Endothelial cell of umbilical vein (primary cell): ENCODE results near the gene MRPL17. TPM values are rescaled to one million over a fixed set of nuclear protein-coding genes. Genes with fewer than 3 reads are reported as not detected.

Experiments
- BruUV-seq: library from RNA; stranded (reverse); fragments of 400-500 nt; replicated peaks from 2 replicates; lab custom pipeline; 2021; lab: Mats Ljungman, UMichigan
- CTCF ChIA-PET: fragments of 300-600, 350-600 bp; sonication (Branson Sonifier 250); formaldehyde crosslinking; loops from one replicate; lab custom pipeline; 2021; ENCODE audit warnings: antibody characterized with exemption, inconsistent platforms; lab: Charles Lee
- POLR2A ChIA-PET: fragments of 300-600, 350-600 bp; sonication (Branson Sonifier 250); formaldehyde crosslinking; loops from one replicate; lab custom pipeline; 2021; ENCODE audit warnings: antibody characterized with exemption, inconsistent platforms; lab: Charles Lee
- DNase-seq: peaks from one replicate; pipeline ENCODE4 v3.0.0-alpha.2; 2011; ENCODE audit warnings: low read depth, low spot score
- FAIRE-seq: peaks from 2 replicates; lab custom pipeline; 2011; peaks lifted over from hg19 to GRCh38; lab: Jason Lieb, UNC
- H2AFZ ChIP-seq: 2 replicates; pipeline ENCODE4 v1.6.0; 2012; ENCODE audit warnings: low read depth, low read length, control low read depth, inconsistent platforms
- H3K27ac ChIP-seq: 2 replicates; pipeline ENCODE4 v1.5.1; 2011; ENCODE audit warnings: low read depth, mild to moderate bottlenecking, control low read depth, low read length, moderate library complexity; ENCODE audit not compliant: insufficient read depth
- H3K27me3 ChIP-seq, 2 experiments: 2 replicates each; pipeline versions ENCODE4 v1.6.0 to v1.6.1; 2011; ENCODE audit warnings: low read length in 2 of 2, mixed read lengths in 1 of 2; ENCODE audit not compliant: control insufficient read depth in 2 of 2, insufficient read depth in 2 of 2
- H3K36me3 ChIP-seq, 2 experiments: 2 replicates in 1 of 2; 3 replicates in 1 of 2; pipeline ENCODE4 v1.5.1; 2011; ENCODE audit warnings: low read length in 2 of 2, mild to moderate bottlenecking in 1 of 2, moderate library complexity in 1 of 2; ENCODE audit not compliant: control insufficient read depth in 2 of 2, insufficient read depth in 2 of 2; ENCODE audit errors: extremely low read depth in 1 of 2
- H3K4me1 ChIP-seq: 3 replicates; pipeline ENCODE4 v1.5.1; 2011; ENCODE audit warnings: mild to moderate bottlenecking, low read length; ENCODE audit not compliant: control insufficient read depth, insufficient read depth; ENCODE audit errors: extremely low read depth
- H3K4me2 ChIP-seq: 2 replicates; pipeline ENCODE4 v1.6.1; 2011; ENCODE audit warnings: low read length, control low read depth, mixed read lengths; ENCODE audit not compliant: insufficient read depth
- H3K4me3 ChIP-seq, 3 experiments: fragments of 200-600 bp in 1 of 3; sonication (generic), shearing (Covaris generic) in 1 of 3; replicated peaks in 1 of 3; 2 replicates each; pipeline ENCODE4 v1.5.1; 2011 to 2016; ENCODE audit warnings: control low read depth in 3 of 3, low read length in 3 of 3, mild to moderate bottlenecking in 2 of 3, inconsistent platforms in 1 of 3, low read depth in 1 of 3, moderate library complexity in 1 of 3; ENCODE audit not compliant: insufficient read depth in 1 of 3
- H3K79me2 ChIP-seq: 2 replicates; pipeline ENCODE4 v1.6.0; 2012; ENCODE audit warnings: low read length, inconsistent platforms; ENCODE audit not compliant: control insufficient read depth, insufficient read depth
- H3K9ac ChIP-seq: replicated peaks from 2 replicates; pipeline ENCODE3; 2011; ENCODE audit warnings: low read length, control low read depth; ENCODE audit not compliant: insufficient read depth; ENCODE audit errors: extremely low read depth
- H3K9me1 ChIP-seq: replicated peaks from 3 replicates; pipeline ENCODE4 v1.6.0; 2011; ENCODE audit warnings: mild to moderate bottlenecking, low read length; ENCODE audit not compliant: control insufficient read depth, insufficient read depth; ENCODE audit errors: extremely low read depth
- H3K9me3 ChIP-seq: replicated peaks from 2 replicates; pipeline ENCODE4 v1.5.1; 2012; ENCODE audit warnings: low read length, inconsistent platforms; ENCODE audit not compliant: control insufficient read depth, insufficient read depth
- H4K20me1 ChIP-seq: replicated peaks from 2 replicates; pipeline ENCODE3; 2011; ENCODE audit warnings: mild to moderate bottlenecking, low read length; ENCODE audit not compliant: control insufficient read depth, insufficient read depth; ENCODE audit errors: extremely low read depth
- FOS ChIP-seq: IDR thresholded peaks from 2 replicates; pipeline ENCODE4 v1.6.1; 2011; ENCODE audit warnings: mild to moderate bottlenecking, low read length, moderate library complexity, borderline replicate concordance; ENCODE audit not compliant: insufficient read depth
- GATA2 ChIP-seq: IDR thresholded peaks from 2 replicates; pipeline ENCODE4 v1.7.0; 2011; ENCODE audit warnings: low read depth, mild to moderate bottlenecking, moderate library complexity, mixed read lengths, low read length; ENCODE audit not compliant: insufficient read length, insufficient read depth
- POLR2AphosphoS5 ChIP-seq: IDR thresholded peaks from 2 replicates; pipeline ENCODE4 v1.6.1; 2012; ENCODE audit warnings: low read depth, mild to moderate bottlenecking, control low read depth, low read length, moderate library complexity; ENCODE audit not compliant: insufficient read depth
- dilution Hi-C: fragments of 300-500 bp; cut with MboI; formaldehyde crosslinking; loops from one replicate; pipeline ENCODE4 v1.15.0; 2019; ENCODE audit warnings: low sequenced_read_pairs; ENCODE audit not compliant: extremely low pct_ligation_motif_present
- intact Hi-C: fragments of 100-400 bp; cut with micrococcal nuclease; formaldehyde crosslinking; loops from one replicate; pipeline ENCODE4 v1.10.0; 2022
- polyA plus RNA-seq, 4 experiments: library from polyadenylated mRNA; depleted of rRNA in 3 of 4; stranded (reverse) in 3 of 4; unstranded in 1 of 4; fragments of >200 nt; gene quantifications; 2 replicates each; pipeline versions ENCODE4 v1.2.1 to v1.2.3, GENCODE V29; 2011 to 2012; ENCODE audit warnings: missing spikeins in 1 of 4
- total RNA-seq: library from RNA; stranded (reverse); gene quantifications from 2 replicates; pipeline ENCODE4 v1.2.3, GENCODE V29; 2021
- TF ChIP-seq, protein P1 (sequence below), 2 donors: IDR thresholded peaks; 1 replicate in 1 of 2; 2 replicates in 1 of 2; pipeline ENCODE4 v1.5.1; 2011; ENCODE audit warnings: low read length in 2 of 2, mild to moderate bottlenecking in 2 of 2, moderate library complexity in 2 of 2, control low read depth in 1 of 2, inconsistent platforms in 1 of 2, low read depth in 1 of 2; ENCODE audit not compliant: insufficient read depth in 1 of 2; ENCODE audit errors: extremely low read depth in 1 of 2

The MRPL17 gene
- total and polyA plus RNA-seq, 2 donors (not counting 3 experiments of a cell fraction or from before 2014, with no cell fraction given): 67.6 to 87.2 TPM

DNA sequence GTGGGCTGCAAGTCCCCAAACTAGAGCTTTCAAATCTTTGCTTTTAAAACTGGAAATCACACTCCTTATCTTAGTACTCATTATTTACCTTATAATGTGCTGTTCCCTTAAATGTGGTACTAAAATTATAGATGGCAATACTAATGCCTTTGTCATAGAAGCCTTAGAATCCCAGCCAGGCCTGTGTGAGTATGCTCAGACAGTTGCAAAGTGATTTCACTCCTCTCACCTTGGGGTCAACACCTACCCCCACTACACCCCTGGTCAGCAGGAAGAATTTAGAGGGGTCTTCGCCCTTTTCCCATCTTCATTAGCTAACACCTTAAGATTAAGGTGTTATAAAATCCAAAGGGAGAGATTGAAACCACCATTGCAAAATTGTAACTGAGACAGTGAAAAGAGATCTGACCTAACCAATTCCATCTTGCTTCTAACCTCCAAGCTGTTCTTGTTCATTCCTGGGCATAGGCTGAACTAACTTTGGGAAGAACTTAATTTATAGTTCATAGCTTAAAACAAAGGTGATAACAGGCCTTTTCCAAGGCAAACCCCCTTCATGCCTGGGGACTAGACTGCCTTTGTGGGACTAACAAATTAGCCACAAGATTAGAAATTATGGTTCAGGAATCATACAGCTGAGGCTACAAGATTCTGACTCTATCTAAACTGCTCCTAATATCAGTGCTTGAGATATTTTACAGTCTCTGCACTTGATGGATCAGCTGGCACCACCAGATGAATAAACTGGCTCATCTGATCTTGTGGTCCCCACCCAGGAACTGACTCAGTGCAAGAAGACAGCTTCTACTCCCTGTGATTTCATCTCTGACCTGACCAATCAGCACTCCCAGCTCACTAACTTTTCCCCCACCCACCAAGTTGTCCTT, 10.4 kb upstream of the MRPL17 start:
- FAIRE-seq (peak; percentile 66), DNase-seq (peak; percentile 33)
- Histone ChIP-seq H3K4me3 (no peak overlapping the region), H3K4me1 (peaks cover 31% of the 10 kb centered on the region), H3K9me1 (no peaks in the 10 kb centered on the region), H3K27me3 (no peaks in the 10 kb centered on the region), H3K9me3 (no peaks in the 10 kb centered on the region), H3K79me2 (no peaks in the 10 kb centered on the region), H3K9ac (no peak overlapping the region), H4K20me1 (no peaks in the 10 kb centered on the region), H3K4me2 (peak overlapping the region; percentile 86), H3K27ac (peak overlapping the region; percentile 88), H3K36me3 (no peaks in the 10 kb centered on the region), H2AFZ (no peak overlapping the region)
- dilution Hi-C loops: no loop called here
- TF ChIP-seq GATA2 (peak; percentile 56), FOS (peak; percentile 61), POLR2AphosphoS5 (peak; percentile 50)
- TF ChIP-seq, protein P1, sequence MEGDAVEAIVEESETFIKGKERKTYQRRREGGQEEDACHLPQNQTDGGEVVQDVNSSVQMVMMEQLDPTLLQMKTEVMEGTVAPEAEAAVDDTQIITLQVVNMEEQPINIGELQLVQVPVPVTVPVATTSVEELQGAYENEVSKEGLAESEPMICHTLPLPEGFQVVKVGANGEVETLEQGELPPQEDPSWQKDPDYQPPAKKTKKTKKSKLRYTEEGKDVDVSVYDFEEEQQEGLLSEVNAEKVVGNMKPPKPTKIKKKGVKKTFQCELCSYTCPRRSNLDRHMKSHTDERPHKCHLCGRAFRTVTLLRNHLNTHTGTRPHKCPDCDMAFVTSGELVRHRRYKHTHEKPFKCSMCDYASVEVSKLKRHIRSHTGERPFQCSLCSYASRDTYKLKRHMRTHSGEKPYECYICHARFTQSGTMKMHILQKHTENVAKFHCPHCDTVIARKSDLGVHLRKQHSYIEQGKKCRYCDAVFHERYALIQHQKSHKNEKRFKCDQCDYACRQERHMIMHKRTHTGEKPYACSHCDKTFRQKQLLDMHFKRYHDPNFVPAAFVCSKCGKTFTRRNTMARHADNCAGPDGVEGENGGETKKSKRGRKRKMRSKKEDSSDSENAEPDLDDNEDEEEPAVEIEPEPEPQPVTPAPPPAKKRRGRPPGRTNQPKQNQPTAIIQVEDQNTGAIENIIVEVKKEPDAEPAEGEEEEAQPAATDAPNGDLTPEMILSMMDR (IDR thresholded peaks at IDR 0.05; ENCODE audit: extremely low read depth in 1 of 2, insufficient read depth in 1 of 2, low read depth in 1 of 2, low read length in 2 of 2): no peak
- ChIA-PET CTCF (interaction anchor here (0.8 to 0.9 kb wide), 3 partner anchors 10 to 162 kb away, joined by 4 to 5 read pairs (median 5); no protein-coding TSS in a partner anchor), POLR2A (interaction anchor here (1.1 kb wide), 1 partner anchor 10 kb away, joined by 3 read pairs; the partner anchor contains the start of gene MRPL17)
- intact Hi-C loops: no loop called here
- BruUV-seq: TSS peak; percentile 44
